CMK (cell line): ENCODE measurements around the gene GIMAP2.

ENCODE experiments used
- DNase-seq: peaks from one replicate; pipeline ENCODE4 v3.0.0-alpha.2; 2010; ENCODE audit warnings: low read depth

The GIMAP2 gene

DNA sequence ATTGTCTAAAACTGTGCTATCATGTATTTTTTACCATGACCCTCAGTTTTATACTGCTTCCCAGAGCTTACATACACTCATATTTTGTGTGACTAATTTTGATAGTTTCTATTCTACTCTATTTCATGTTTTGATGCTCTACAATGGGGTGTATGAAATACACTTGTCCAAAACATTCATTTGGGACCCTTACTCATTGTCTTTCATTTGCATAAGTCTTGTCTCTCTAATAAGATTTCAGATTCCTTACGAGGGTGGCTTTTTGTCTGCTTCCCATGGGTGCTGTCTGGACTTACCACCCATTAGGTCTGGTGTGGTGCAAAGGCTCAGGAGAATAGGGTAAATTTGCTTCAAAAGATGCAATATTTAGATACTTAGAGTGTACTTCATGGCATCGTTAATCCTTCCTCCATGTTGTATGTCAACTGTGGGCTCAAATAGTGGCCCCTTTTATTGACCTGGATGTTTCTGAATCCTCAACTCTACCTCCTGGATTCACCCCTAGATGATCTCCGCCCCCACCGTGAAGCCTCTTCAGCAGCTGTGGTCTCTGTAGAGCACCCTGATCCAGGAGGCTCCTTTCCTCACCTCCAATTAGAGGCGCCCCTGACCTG lies 48.1 kb downstream of the GIMAP2 start:
- DNase-seq = no peak

DNA sequence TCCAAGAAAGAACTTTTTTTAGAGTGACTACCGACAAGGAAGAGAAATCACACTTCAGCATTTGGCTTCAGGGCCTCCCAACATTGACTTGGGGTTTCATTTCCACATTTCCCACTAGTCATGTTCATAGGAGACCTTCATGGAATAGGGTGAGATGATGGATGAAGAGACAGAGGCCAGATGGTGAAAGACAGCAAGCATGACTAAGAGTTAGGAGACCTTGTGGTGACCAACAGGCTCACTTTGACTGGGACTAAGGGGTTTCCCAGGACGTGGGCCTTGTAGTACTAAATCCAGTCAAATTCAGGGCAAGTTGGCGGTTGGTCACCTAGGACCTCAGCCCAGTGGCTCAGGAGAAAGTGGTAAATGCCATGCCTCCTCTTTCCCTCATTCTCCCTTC lies 48.7 kb downstream of the GIMAP2 start:
- DNase-seq = no peak

DNA sequence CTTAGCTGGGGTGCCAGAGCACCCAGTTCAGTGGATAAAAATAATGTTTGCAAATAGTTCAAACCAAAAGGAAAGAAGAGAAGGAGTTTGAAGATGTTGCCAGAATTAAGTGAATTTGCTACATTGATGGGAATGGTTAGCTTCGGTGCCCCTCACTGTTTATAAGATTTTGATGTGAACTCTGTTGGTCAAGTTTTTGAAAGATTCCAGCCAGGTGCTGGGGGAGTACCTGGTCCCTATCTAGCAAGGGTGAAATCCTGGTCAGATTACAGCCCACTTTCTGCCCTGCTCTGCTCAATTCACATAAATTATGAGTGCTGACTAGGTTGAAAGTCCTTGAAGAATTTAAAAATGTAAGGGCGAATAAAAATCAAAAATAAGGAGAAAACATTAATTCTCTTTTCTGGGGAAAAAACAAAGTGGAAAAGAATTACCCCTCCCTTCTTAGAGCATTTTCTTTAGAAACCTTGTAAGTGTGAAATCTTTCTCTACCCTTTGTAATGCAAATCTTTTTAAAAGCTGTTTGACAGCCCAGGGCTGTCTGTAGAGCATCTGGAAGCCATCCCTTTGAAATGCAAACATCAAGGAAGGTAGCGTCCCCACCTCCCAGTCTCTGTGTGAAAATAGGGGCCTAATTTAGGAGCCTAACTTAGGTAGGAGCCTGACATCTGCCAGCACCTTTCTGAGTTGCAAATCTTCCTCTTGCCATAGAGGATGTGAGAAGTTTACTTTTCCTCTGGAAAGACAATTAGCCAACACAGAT lies 50.3 kb downstream of the GIMAP2 start:
- DNase-seq = no peak

DNA sequence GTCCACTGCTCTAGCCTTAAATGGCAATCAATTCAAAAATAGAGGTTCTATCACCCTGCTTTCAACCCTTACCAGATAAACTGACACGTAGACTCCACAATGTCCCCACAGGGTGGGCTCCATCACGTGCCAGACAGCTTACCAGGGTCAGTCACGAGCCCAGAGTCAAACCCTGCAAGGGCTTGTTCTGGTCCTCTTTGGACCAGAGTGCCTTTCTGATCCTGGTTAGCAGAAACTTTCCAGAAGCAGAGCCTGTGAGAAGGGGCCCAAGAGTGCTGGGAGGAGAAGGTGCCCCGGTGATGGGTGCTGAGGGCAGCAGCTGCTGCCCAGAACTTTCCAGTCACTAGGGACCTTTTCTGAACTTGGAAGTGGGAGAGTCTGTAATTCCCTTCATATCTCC lies 51.4 kb downstream of the GIMAP2 start:
- no peak for DNase-seq

DNA sequence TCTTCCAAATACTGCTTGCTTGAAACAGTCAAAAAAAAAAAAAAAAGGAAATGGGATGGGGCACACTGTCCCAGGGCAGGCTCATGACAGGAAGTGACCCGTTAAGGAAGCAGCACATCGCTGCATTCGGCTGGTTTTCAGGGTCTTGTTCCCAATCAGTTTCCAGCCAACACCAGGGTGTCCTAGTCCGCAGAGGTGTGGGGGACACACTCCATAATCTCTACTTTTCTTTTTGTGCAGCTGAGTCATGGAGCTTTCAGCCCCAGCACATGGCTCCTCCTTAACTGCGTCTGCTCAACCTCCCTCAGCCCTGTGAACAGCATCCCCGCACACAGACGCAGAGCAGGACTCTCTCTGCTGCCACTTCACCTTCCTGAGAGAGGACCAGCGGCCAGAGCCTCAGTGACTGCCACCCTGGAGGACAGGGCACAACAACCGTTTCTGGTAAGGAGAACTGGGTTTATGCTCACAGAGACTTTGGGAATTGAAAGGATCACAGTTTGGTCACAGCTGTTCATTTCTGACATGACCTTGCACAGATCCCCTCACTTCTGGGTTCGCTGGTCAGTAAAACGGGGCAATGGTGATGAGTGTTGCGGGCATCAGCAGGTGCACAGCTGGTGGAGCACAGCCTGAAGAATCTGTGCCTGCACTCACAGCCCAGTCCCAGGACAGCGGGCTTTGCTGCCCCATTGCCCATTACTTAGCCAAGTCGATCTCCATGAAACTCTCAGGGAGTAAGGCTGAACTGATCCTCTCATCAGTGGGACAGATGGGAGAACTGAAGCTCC lies 52.0 kb downstream of the GIMAP2 start, which contains the start of gene GIMAP5:
TSS of gene GIMAP5 (plus strand) at position 154 of the 791 bp plus-strand sequence. CDS start 3,467 bp downstream, outside the sequence.
- DNase-seq = no peak

DNA sequence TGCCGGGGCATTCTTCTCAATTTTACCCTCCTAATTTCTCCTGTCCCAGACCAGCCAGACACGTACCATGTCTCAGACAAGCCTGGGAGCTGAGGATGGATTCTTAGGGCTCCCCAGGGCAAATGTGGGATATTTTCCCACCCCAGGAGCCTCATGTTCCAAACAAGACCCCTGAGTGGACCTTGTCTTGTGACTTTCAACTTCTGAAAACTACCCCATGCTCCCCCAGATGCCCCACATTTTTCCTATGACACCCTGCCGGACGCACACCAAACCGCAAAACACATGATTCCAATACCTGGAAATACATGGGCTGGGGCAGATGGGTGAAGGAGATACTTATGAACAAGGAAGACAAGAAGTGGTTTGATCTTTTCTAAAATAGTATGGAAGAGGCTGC lies 52.6 kb downstream of the GIMAP2 start:
- no peak for DNase-seq

DNA sequence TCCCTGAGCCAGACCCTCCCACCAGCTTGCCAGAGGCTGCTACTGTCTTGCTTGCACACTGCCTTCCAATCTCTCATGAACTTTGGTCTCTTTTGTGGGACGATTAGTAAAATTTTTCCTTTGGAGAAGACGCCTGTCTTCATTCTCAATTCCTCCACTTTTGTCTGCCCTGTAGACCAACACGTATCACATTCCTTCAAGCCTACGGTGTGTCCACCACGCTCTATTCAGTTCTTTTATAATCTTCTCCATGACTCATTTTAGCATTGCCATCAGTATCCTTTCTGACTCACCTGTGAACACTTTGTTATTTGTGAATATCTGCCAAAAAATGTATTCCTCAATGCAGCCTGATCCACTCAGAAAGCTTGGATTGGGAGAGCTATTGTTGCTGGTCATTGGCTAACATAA lies 53.1 kb downstream of the GIMAP2 start:
- DNase-seq = no peak

DNA sequence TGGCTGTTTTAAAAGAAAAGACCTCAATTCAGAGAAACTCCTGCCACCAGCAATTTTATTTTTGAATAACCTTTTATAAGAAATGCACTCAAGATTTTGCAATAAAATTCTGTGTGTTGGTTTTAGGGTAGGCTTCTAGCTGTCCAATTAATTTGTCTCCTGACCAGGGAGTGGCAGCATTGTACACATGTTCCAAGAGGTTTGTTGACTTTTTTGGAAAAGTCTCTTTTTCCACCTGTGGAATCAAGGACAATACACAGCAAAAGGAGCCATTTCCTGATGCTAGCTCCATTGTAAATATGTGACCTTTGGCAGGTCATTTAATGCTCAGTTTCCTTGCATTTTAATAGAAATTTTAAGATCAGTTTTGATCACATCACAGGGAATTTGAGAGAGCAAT lies 53.5 kb downstream of the GIMAP2 start:
- DNase-seq = no peak

DNA sequence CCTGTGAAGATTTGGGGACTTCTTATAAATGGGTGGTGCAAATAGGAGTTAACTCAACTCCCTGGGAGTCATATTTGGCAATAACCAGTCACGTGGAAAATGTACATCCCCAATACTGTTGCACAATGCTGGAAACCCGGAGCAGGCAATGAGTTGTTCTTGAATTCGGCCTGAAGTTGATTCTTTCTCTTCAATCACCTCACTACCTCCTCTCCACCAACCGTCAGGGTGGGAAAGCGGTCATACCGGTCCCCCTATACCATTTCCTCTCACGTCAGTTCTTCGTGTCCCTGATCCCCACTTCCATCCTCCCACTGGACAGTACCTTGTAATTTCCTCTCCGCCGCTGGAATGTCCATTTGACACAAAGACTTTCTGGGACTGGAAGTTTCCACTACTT lies 54.5 kb downstream of the GIMAP2 start:
- DNase-seq = no peak

DNA sequence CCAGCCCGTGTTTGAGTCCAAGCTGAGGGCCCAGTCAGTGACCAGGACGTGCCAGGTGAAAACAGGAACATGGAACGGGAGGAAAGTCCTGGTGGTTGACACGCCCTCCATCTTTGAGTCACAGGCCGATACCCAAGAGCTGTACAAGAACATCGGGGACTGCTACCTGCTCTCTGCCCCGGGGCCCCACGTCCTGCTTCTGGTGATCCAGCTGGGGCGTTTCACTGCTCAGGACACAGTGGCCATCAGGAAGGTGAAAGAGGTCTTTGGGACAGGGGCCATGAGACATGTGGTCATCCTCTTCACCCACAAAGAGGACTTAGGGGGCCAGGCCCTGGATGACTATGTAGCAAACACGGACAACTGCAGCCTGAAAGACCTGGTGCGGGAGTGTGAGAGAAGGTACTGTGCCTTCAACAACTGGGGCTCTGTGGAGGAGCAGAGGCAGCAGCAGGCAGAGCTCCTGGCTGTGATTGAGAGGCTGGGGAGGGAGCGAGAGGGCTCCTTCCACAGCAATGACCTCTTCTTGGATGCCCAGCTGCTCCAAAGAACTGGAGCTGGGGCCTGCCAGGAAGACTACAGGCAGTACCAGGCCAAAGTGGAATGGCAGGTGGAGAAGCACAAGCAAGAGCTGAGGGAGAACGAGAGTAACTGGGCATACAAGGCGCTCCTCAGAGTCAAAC lies 56.9 kb downstream of the GIMAP2 start:
- DNase-seq = no peak
